HepG2 (cell line): Measurements from ENCODE around the gene VAC14. TPM values are rescaled to one million over a fixed set of nuclear protein-coding genes. Genes with fewer than 3 reads are reported as not detected.

Experiments used
- CBX1 ChIP-seq: IDR thresholded peaks from one replicate; pipeline ENCODE4 v1.6.1; 2016; ENCODE audit warnings: antibody characterized with exemption, low read depth
- ERF ChIP-seq: IDR thresholded peaks from 2 replicates; pipeline ENCODE4 v1.6.1; 2018; ENCODE audit warnings: missing biosample characterization, missing genetic modification reagents
- HDAC2 ChIP-seq: sonication (generic); formaldehyde crosslinking; IDR thresholded peaks from 2 replicates; pipeline ENCODE4 v1.4.0; 2020; ENCODE audit warnings: missing genetic modification reagents
- MLXIP ChIP-seq: sonication (generic); formaldehyde crosslinking; IDR thresholded peaks from 2 replicates; pipeline ENCODE4 v1.9.0; 2021; ENCODE audit warnings: missing genetic modification reagents, borderline replicate concordance
- TBX2 ChIP-seq: sonication (generic); formaldehyde crosslinking; IDR thresholded peaks from 2 replicates; pipeline ENCODE4 v1.5.0; 2020; ENCODE audit warnings: missing genetic modification reagents, mild to moderate bottlenecking, borderline replicate concordance
- TCF7L2 ChIP-seq: IDR thresholded peaks from 2 replicates; pipeline ENCODE4 v1.6.1; 2011; ENCODE audit warnings: mild to moderate bottlenecking, low read depth, low read length, moderate library complexity
- ZNF280D ChIP-seq: sonication (generic); formaldehyde crosslinking; IDR thresholded peaks from 2 replicates; pipeline ENCODE4 v1.5.1; 2020; ENCODE audit warnings: mild to moderate bottlenecking, missing genetic modification reagents
- ZNF451 ChIP-seq: sonication (generic); formaldehyde crosslinking; IDR thresholded peaks from 2 replicates; pipeline ENCODE4 v1.5.0; 2020; ENCODE audit warnings: mild to moderate bottlenecking, missing genetic modification reagents
- polyA plus RNA-seq, 8 experiments: library from polyadenylated mRNA; depleted of rRNA in 3 of 8; stranded (reverse) in 7 of 8; unstranded in 1 of 8; fragments of >200 nt; fragmentation: Illumina TruSeq in 4 of 8; extraction: Trizol in 4 of 8; gene quantifications; 2 replicates each; pipeline versions ENCODE4 v1.2.1 to v1.2.3, GENCODE V29; 2011 to 2016; ENCODE audit warnings: low read depth in 4 of 8, missing spikeins in 1 of 8, mixed read lengths in 1 of 8; ENCODE audit not compliant: insufficient read depth in 1 of 8
- total RNA-seq, 5 experiments: library from RNA; depleted of rRNA; stranded (reverse); fragments of >200 nt; fragmentation: Illumina TruSeq; extraction: Trizol; gene quantifications; 2 replicates each; pipeline ENCODE4 v1.2.3, GENCODE V29; 2016; ENCODE audit warnings: low read depth in 1 of 5

VAC14 gene
- total and polyA plus RNA-seq, 2 of the 13 experiments (the other 11 are each of a cell fraction or from before 2014, with no cell fraction given): 23.5 to 24.6 TPM

- no peak for TF ChIP-seq CBX1
- no peak for TF ChIP-seq ERF (CRISPR knock-in tag)
- TF ChIP-seq HDAC2 (CRISPR knock-in tag): no peak
- no peak for TF ChIP-seq ZNF280D (CRISPR knock-in tag)
- no peak for TF ChIP-seq TBX2 (CRISPR knock-in tag)
- TF ChIP-seq MLXIP (CRISPR knock-in tag): no peak
- TF ChIP-seq ZNF451 (CRISPR knock-in tag): no peak
- no peak for TF ChIP-seq TCF7L2
Observed at GRCh38 chr16:70692873-70693671, 107.9 kb downstream of the VAC14 start (continued).
